Measurements from ENCODE around the gene KCNN3. TPM values are rescaled to one million over a fixed set of nuclear protein-coding genes. Genes with fewer than 3 reads are reported as not detected.

The KCNN3 gene
- total RNA-seq, 4 donors from 2014 or later = 3.5 to 5.6 (median 4.4) TPM

DNA sequence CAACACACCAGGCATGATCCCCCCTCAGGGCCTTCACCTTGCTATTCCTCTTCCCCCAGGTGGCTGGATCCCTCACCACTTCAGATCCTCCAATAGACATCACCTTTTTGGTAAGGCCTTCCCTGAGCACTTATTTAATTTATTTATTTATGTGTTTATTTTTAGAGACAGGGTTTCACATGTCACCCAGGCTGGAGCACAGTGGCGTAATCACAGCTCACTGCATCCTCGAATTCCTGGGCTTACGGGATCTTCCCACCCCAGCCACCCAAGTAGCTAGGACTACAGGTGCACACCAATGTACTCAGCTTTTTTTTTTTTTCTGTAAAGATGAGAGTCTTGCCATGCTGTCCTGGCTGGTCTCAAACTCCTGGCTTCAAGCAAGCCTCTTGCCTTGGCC is 17.2 kb downstream of the KCNN3 start:
- Histone ChIP-seq H3K27me3 (no peaks in the 10 kb centered on the region), H3K36me3 (no peaks in the 10 kb centered on the region), H3K4me1 (peaks cover under 1 to 4% of the 10 kb centered on the region in 2 donors), H3K9me3 (no peaks in the 10 kb centered on the region), H3K27ac (no peak overlapping the region), H3K4me3 (replicated peaks in 1 of 3) (no peak overlapping the region)
- WGBS, 2 donors = 95 to 96% methylated on average over 3 of the region's 3 CpGs
- intact Hi-C loops (cut with DNase I) = no loop called here
- TF ChIP-seq, protein P1, sequence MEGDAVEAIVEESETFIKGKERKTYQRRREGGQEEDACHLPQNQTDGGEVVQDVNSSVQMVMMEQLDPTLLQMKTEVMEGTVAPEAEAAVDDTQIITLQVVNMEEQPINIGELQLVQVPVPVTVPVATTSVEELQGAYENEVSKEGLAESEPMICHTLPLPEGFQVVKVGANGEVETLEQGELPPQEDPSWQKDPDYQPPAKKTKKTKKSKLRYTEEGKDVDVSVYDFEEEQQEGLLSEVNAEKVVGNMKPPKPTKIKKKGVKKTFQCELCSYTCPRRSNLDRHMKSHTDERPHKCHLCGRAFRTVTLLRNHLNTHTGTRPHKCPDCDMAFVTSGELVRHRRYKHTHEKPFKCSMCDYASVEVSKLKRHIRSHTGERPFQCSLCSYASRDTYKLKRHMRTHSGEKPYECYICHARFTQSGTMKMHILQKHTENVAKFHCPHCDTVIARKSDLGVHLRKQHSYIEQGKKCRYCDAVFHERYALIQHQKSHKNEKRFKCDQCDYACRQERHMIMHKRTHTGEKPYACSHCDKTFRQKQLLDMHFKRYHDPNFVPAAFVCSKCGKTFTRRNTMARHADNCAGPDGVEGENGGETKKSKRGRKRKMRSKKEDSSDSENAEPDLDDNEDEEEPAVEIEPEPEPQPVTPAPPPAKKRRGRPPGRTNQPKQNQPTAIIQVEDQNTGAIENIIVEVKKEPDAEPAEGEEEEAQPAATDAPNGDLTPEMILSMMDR (IDR thresholded peaks at IDR 0.05) = no peak
- TF ChIP-seq POLR2A (IDR thresholded peaks at IDR 0.05) = no peak
- no peak for DNase-seq

DNA sequence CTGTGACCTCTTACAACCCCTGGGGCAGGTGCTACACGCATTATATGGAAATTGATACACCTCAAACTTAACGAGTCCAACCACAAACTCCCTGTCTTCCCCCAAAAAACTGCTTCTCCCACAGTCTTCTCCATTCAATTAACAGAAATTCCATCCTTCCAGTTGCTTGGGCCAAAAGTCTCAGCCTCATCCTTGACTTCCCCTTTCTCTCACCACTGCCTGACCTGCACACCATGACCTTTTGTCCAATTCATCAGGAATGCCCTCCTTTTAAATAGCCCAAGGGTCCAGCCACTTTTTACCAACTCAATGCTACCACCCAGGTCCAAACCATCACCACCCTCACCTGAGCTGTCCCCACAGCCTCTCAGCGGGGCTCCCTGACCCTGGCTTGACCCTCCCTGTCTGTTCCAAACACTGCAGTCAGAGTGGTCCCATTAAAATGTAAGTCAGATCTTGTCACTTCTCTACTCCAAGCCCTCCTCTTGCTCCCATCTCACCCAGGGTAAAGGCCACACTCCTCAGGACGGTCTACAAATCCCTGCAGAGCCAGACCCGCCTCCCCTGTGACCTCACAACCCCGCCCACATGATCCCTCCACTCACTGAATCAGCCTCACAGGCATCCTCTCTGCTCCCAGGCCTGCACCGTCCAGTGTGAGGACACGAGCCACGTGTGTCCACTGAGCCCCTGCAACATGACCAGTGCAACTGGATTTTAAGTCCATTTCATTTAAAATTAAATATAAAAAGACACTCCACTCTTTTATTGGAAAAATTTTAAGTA is 18.5 kb downstream of the KCNN3 start:
- WGBS, 2 donors = 83% methylated on average over 9 of the region's 9 CpGs
- H3K36me3 ChIP-seq = no peaks in the 10 kb centered on the region
- no peak overlapping the region for H3K4me3 ChIP-seq (replicated peaks in 1 of 3)
- no peaks in the 10 kb centered on the region for H3K27me3 ChIP-seq
- no peak for DNase-seq
- no peak overlapping the region for H3K27ac ChIP-seq
- H3K9me3 ChIP-seq = no peaks in the 10 kb centered on the region
- H3K4me1 ChIP-seq = peaks cover 4 to 7% of the 10 kb centered on the region in 2 donors
- intact Hi-C loops (cut with DNase I) = no loop called here
- TF ChIP-seq POLR2A (IDR thresholded peaks at IDR 0.05) = no peak
- TF ChIP-seq, protein P1 (IDR thresholded peaks at IDR 0.05) = no peak

DNA sequence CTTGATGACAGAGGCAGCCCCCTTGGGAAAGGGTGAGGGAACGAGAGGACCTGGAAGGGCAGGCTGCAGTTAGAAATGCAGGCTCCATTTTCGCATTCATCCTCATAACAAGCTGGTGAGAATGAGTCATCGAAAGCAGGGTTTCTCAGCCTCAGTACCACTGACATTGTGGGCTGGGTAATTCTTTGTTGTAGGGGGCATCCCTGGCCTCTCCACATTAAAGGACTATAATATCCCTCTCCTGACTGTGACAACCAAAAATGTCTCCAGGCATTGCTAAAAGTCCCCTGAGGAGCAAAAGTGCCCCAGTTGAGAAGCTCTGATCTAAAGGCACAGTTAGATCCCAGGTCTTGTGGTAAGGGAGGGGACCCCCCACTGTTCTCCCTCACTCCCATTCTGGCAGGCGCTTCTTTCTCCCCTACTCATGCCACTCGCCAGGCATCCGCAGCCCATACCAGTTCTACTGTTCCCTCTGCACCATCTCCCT is 20.4 kb downstream of the KCNN3 start:
- intact Hi-C loops (cut with DNase I) = no loop called here
- no peaks in the 10 kb centered on the region for H3K36me3 ChIP-seq
- DNase-seq = no peak
- H3K9me3 ChIP-seq = no peaks in the 10 kb centered on the region
- no peak overlapping the region for H3K4me3 ChIP-seq (replicated peaks in 1 of 3)
- TF ChIP-seq, protein P1 (IDR thresholded peaks at IDR 0.05) = no peak
- TF ChIP-seq POLR2A (IDR thresholded peaks at IDR 0.05) = no peak
- H3K27me3 ChIP-seq = no peaks in the 10 kb centered on the region
- H3K27ac ChIP-seq = no peak overlapping the region
- WGBS, 2 donors = 82 to 99% methylated on average over 6 of the region's 6 CpGs
- H3K4me1 ChIP-seq = peaks cover 4 to 7% of the 10 kb centered on the region in 2 donors

DNA sequence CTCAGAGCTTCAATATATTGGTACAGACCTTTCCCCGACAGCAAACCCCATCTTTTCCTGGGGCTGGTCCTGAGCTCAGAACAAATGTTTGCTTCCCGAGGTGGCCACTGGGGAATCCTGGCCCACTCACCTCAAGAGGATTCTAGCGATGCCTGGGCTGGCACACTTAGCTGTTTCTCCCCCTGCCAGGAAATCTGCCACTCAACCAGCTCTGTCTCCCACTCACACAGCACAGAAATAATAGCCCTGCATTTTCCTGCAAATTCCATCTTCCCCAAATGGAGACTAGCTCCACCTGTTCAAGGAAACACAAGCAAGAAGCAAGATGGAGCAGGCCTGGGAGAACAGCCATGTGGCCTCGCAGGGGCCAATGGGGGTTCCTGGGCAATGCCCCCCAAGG is 21.1 kb downstream of the KCNN3 start:
- Histone ChIP-seq H3K4me1 (peaks cover 4 to 7% of the 10 kb centered on the region in 2 donors), H3K27me3 (no peaks in the 10 kb centered on the region), H3K9me3 (no peaks in the 10 kb centered on the region), H3K27ac (no peak overlapping the region), H3K36me3 (no peaks in the 10 kb centered on the region), H3K4me3 (replicated peaks in 1 of 3) (no peak overlapping the region)
- intact Hi-C loops (cut with DNase I) = no loop called here
- 62 to 74% methylated on average over 4 of the region's 4 CpGs for WGBS, 2 donors
- DNase-seq = no peak
- TF ChIP-seq, protein P1 (IDR thresholded peaks at IDR 0.05) = no peak
- no peak for TF ChIP-seq POLR2A (IDR thresholded peaks at IDR 0.05)

DNA sequence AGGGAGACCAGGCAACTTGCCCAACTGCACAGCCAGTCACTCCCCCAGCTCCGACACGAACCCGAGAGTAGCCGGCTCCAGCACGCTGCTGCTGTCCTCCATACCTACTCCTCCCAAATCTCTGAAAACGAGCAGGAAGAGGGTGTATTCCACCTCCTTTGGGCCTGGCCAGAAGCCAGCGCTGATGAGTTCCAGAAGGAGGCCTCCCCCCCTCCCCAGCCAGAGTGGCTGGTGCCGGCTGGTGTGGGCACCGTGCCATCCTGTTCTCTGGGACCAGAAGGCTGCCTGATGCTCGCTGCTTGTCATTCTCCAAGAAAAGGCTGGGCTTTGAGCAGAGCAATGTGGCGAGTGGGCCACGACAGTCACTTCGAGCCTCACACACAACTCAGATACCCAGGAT is 22.2 kb downstream of the KCNN3 start:
- intact Hi-C loops (cut with DNase I) = no loop called here
- H3K9me3 ChIP-seq = no peaks in the 10 kb centered on the region
- H3K27ac ChIP-seq = no peak overlapping the region
- H3K4me1 ChIP-seq = peaks cover 4 to 7% of the 10 kb centered on the region in 2 donors
- H3K27me3 ChIP-seq = no peaks in the 10 kb centered on the region
- 20 to 27% methylated on average over 7 to 8 of the region's 13 CpGs for WGBS, 2 donors
- H3K36me3 ChIP-seq = no peaks in the 10 kb centered on the region
- no peak for TF ChIP-seq POLR2A (IDR thresholded peaks at IDR 0.05)
- TF ChIP-seq, protein P1 (IDR thresholded peaks at IDR 0.05) = no peak
- H3K4me3 ChIP-seq (replicated peaks in 1 of 3) = no peak overlapping the region
- peak; percentile 70 to 78 for DNase-seq
